Effector memory CD4-positive, alpha-beta T cell (primary cell): ENCODE data around the gene B3GALT5.
"Not testable (repeated sequence)": the region's sequence is repeated elsewhere in the genome, so short reads cannot be mapped to it uniquely, and the experiment has no call there.

Source experiments
- DNase-seq, 3 donors: peaks; one replicate each; pipeline ENCODE4 v3.0.0-alpha.2; 2020
- H3K27ac ChIP-seq: 2 replicates; pipeline ENCODE4 v1.7.0; 2013; ENCODE audit warnings: mild to moderate bottlenecking, low read length, moderate library complexity; ENCODE audit not compliant: insufficient read depth, poor library complexity, severe bottlenecking
- H3K27me3 ChIP-seq: replicated peaks from 2 replicates; pipeline ENCODE4 v1.7.0; 2013; ENCODE audit warnings: mild to moderate bottlenecking, low read length; ENCODE audit not compliant: insufficient read depth, control insufficient read depth, poor library complexity, severe bottlenecking
- H3K36me3 ChIP-seq: 2 replicates; pipeline ENCODE4 v1.7.0; 2013; ENCODE audit warnings: mild to moderate bottlenecking, low read length, moderate library complexity; ENCODE audit not compliant: control insufficient read depth, insufficient read depth
- H3K4me1 ChIP-seq: 2 replicates; pipeline ENCODE4 v1.7.0; 2013; ENCODE audit warnings: low read length, mild to moderate bottlenecking; ENCODE audit not compliant: control insufficient read depth, insufficient read depth, poor library complexity, severe bottlenecking
- H3K4me3 ChIP-seq: 2 replicates; pipeline ENCODE4 v1.7.0; 2013; ENCODE audit warnings: low read length, low read depth, mild to moderate bottlenecking; ENCODE audit not compliant: insufficient read depth, poor library complexity, severe bottlenecking
- H3K9me3 ChIP-seq: 2 replicates; pipeline ENCODE4 v1.7.0; 2013; ENCODE audit warnings: mild to moderate bottlenecking, low read length, moderate library complexity; ENCODE audit not compliant: control insufficient read depth

B3GALT5 gene

DNA sequence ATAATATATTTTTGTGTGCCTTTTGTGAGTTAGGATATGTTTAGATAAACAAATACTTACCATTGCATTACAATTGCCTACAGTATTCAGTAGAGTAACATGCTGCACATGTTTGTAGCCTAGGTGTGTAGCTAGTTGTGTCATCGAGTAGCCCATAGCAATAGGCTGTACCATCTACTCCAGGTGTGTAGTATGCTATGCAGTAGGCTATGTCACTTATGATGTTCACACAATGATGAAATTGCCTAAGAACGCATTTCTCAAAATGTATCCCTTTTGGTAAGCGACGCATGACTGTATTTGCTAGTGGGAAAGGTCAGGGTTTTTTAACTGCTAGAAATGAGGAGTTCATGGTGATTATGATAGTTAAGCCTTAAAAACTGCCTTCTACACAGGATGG is 30.0 kb upstream of the B3GALT5 start:
- no peak for DNase-seq
- Histone ChIP-seq H3K4me3 (no peak overlapping the region), H3K27ac (no peak overlapping the region), H3K4me1 (no peaks in the 10 kb centered on the region), H3K27me3 (no peaks in the 10 kb centered on the region), H3K36me3 (no peaks in the 10 kb centered on the region), H3K9me3 (no peaks in the 10 kb centered on the region)

GRCh38 chr21:39583586-39583985 is 29.2 kb upstream of the B3GALT5 start:
- not testable (repeated sequence) for H3K9me3 ChIP-seq, H3K4me1 ChIP-seq, H3K36me3 ChIP-seq, H3K27me3 ChIP-seq, H3K27ac ChIP-seq, H3K4me3 ChIP-seq, DNase-seq

GRCh38 chr21:39587376-39587775 is 25.4 kb upstream of the B3GALT5 start:
- no peaks in the 10 kb centered on the region for H3K27me3 ChIP-seq
- no peaks in the 10 kb centered on the region for H3K9me3 ChIP-seq
- no peak for DNase-seq
- H3K4me1 ChIP-seq: no peaks in the 10 kb centered on the region
- H3K4me3 ChIP-seq: no peak overlapping the region
- H3K27ac ChIP-seq: no peak overlapping the region
- H3K36me3 ChIP-seq: no peaks in the 10 kb centered on the region

GRCh38 chr21:39588884-39589283 is 23.9 kb upstream of the B3GALT5 start:
- Histone ChIP-seq H3K4me3 (no peak overlapping the region), H3K4me1 (no peaks in the 10 kb centered on the region), H3K27me3 (no peaks in the 10 kb centered on the region), H3K36me3 (no peaks in the 10 kb centered on the region), H3K27ac (no peak overlapping the region), H3K9me3 (no peaks in the 10 kb centered on the region)
- no peak for DNase-seq

DNA sequence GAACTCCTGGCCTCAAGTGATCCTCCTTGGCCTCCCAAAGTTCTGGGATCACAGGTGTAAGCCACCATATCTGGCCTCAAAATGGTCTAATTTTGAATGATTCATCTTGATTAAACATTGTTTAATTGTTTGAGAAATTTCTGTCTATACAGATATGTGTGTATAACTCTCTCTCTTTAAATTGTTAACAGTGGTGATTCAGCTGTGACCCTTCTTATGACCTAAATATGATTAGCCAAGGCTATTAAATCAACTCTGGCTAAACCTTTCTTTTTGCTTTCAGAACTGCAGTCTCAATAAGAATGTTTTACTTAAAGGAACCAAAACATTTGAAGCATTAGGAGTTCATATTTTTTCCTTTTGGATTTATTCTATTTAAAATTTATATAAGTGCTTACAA is 19.2 kb upstream of the B3GALT5 start:
- DNase-seq: no peak
- no peaks in the 10 kb centered on the region for H3K4me1 ChIP-seq
- no peak overlapping the region for H3K4me3 ChIP-seq
- H3K9me3 ChIP-seq: no peaks in the 10 kb centered on the region
- H3K27ac ChIP-seq: no peak overlapping the region
- no peaks in the 10 kb centered on the region for H3K27me3 ChIP-seq
- H3K36me3 ChIP-seq: no peaks in the 10 kb centered on the region

DNA sequence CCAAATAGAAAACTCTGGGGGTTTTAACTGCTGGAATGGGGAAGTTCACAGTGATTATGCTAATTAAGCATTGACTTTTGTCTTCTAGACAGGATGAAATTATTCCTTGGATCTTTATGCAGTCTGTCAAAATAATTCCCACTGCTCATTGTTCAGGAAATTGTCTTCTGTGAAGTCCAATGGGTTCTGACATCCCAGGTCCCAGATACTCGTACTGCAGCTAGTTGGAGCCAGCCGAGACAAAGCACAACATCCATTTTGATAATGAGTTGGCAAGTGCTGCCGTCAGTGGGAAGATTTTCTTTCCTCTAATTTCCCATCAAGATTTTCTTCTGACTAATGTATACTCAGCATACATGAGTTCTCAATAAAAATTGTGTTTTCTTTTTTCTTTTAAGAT is 17.3 kb upstream of the B3GALT5 start:
- Histone ChIP-seq H3K27me3 (no peaks in the 10 kb centered on the region), H3K9me3 (no peaks in the 10 kb centered on the region), H3K36me3 (no peaks in the 10 kb centered on the region), H3K27ac (no peak overlapping the region), H3K4me3 (no peak overlapping the region), H3K4me1 (no peaks in the 10 kb centered on the region)
- DNase-seq: no peak

- DNase-seq: no peak
- no peaks in the 10 kb centered on the region for H3K36me3 ChIP-seq
- no peak overlapping the region for H3K4me3 ChIP-seq
Measured at GRCh38 chr21:39597595-39597994, 15.1 kb upstream of the B3GALT5 start.

DNA sequence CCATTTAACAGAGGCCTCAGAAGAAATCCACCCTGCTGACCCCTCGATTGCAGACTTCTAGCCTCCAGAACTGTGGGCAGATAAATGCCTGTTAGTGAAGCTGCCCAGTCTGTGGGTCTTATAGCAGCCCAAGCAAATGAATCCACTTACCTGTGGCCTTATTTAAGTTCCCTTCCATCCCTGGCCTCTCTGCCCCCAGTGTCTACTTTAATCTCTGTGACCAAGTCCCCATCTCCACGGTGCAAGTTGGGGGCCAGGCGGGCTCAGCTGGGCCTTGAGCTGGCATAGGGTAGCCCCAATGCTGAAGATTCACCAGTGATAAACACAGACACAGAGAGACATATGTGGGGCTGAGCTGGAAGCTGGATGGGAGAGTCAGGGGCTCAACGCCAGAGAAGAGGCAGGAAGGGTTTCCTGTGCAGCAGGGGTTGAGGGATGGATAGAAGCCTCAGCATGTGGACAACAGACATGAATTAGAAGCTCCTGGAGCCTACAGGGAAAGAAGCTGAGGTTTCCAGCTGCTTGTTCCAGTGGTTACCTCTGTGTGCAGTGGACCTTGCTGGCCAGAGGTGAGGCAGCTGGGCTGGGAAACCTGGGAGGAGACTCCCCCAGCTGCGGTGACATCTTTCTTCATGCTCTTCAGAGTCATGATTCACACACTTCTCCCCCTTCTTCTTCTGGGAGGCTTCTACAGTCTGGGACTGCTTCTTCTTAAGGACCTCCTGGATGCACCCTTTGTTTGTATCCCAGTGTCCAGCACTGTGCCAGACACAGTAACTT is 13.4 kb upstream of the B3GALT5 start:
- no peaks in the 10 kb centered on the region for H3K36me3 ChIP-seq
- no peaks in the 10 kb centered on the region for H3K27me3 ChIP-seq
- H3K27ac ChIP-seq: no peak overlapping the region
- H3K4me1 ChIP-seq: no peaks in the 10 kb centered on the region
- no peak overlapping the region for H3K4me3 ChIP-seq
- no peak for DNase-seq
- H3K9me3 ChIP-seq: no peaks in the 10 kb centered on the region

More at GRCh38 chr21:39597595-39597994, 15.1 kb upstream of the B3GALT5 start:
- Histone ChIP-seq H3K4me1 (no peaks in the 10 kb centered on the region), H3K27ac (no peak overlapping the region), H3K9me3 (no peaks in the 10 kb centered on the region), H3K27me3 (no peaks in the 10 kb centered on the region)

DNA sequence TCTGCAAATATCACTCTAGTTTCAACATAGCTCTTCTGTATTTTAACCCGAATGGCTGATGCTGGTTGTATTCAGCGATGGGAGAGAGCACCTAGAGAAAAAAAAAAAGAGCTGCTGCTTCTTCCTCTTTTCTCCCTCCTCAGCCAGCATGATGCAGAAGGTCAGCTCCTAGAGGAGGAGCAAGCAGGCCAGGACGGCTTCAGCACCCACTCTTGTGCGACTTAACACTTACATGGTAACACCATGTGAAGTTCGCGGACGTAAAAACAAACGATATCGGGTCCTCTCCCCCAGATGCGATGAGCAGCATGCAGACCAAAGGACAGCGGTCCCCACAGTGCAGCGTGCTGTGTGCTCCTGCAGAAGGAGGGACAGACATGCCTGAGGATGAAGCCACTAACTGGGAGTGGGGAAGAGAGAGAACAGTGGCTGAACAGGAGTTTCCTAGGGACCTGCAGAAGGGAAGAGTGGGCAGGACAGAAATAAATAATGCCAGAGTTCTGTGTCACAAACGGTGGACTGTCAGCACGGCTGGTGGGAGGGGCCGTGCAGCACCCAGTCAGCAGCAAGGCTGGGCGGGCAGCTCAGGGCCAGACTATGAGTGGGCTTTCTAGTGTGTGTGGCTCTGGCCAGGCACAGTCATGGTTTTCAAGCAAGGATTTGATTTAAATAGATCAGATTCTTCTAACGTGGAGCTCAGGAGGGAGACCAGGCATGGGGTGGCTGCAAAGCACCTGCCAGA is 11.4 kb upstream of the B3GALT5 start:
- no peaks in the 10 kb centered on the region for H3K27me3 ChIP-seq
- no peak for DNase-seq
- no peak overlapping the region for H3K4me3 ChIP-seq
- no peaks in the 10 kb centered on the region for H3K36me3 ChIP-seq
- H3K9me3 ChIP-seq: no peaks in the 10 kb centered on the region
- H3K27ac ChIP-seq: no peak overlapping the region
- no peaks in the 10 kb centered on the region for H3K4me1 ChIP-seq

GRCh38 chr21:39602076-39602689 is 10.6 kb upstream of the B3GALT5 start:
- no peak for DNase-seq
- Histone ChIP-seq H3K4me1 (no peaks in the 10 kb centered on the region), H3K4me3 (no peak overlapping the region), H3K9me3 (no peaks in the 10 kb centered on the region), H3K36me3 (no peaks in the 10 kb centered on the region), H3K27me3 (no peaks in the 10 kb centered on the region), H3K27ac (no peak overlapping the region)
